ENCODE data around the gene SEC14L5. TPM values are rescaled to one million over a fixed set of nuclear protein-coding genes. Genes with fewer than 3 reads are reported as not detected.

SEC14L5 gene
- total RNA-seq, 1 experiment from 2014 or later, result 2.3 TPM

DNA sequence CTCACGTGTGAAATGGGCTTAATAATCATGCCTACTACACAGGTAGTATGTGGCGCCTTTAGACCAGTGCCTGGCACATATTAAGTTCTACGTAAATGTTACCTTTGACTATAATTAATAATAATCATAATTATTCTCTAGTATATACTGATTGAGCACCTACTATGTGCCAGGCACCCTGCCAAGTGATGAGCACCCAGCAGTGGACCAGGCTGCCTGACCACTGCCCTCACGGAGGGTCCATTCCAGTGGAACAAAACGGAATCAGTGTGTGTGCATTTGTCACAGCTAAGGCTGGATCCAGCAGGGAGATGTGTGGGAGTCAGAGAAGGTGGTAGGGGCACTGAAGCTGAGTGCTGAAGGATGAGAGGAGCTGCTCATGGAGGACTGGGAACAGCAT, 30.5 kb downstream of the SEC14L5 start:
- H3K27me3 Mint-ChIP-seq (ENCODE audit: low read depth), result peaks cover 41% of the 10 kb centered on the region
- no peak overlapping the region for H3K27ac Mint-ChIP-seq
- H3K4me3 Mint-ChIP-seq, result no peak overlapping the region
- DNase-seq (ENCODE audit: low spot score) (no peak), ATAC-seq (no peak)
- TF ChIP-seq, protein P1, sequence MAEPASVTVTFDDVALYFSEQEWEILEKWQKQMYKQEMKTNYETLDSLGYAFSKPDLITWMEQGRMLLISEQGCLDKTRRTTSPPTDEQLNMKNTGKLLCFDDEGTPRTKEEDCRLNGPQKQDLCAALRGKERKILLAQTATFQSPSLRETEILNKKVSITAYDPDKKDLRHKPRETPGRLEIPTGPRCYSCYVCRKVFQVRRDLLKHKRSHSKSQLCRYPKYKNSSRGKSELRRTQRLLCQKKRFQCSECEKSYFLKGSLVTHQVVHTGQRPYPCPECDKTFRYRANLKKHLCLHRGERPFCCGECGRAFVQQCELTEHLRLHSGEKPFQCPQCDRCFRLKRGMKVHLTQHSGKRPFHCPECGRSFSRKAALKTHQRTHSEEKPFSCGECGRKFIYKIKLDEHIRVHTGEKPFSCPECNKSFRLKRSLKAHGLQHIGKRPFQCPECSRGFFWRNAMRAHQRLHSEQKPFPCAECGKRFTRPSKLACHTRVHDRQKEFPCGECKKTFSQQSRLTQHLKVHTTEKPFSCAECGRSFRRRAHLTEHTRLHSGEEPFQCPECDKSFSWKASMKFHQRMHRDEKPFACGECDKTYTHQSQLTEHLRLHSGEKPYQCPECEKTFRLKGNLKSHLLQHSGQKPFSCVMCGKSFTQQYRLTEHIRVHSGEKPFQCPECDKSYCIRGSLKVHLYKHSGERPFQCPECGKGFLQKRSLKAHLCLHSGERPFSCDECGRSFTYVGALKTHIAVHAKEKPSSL (CRISPR knock-in tag; conservative IDR thresholded peaks at IDR 0.05), result no peak
- TF ChIP-seq SMAD4 (CRISPR knock-in tag; IDR thresholded peaks at IDR 0.05), result no peak
- no peak for TF ChIP-seq TP53 (CRISPR knock-in tag; IDR thresholded peaks at IDR 0.05)
- TF ChIP-seq CREB1 (CRISPR knock-in tag; IDR thresholded peaks at IDR 0.05), result no peak
- TF ChIP-seq, protein P2, sequence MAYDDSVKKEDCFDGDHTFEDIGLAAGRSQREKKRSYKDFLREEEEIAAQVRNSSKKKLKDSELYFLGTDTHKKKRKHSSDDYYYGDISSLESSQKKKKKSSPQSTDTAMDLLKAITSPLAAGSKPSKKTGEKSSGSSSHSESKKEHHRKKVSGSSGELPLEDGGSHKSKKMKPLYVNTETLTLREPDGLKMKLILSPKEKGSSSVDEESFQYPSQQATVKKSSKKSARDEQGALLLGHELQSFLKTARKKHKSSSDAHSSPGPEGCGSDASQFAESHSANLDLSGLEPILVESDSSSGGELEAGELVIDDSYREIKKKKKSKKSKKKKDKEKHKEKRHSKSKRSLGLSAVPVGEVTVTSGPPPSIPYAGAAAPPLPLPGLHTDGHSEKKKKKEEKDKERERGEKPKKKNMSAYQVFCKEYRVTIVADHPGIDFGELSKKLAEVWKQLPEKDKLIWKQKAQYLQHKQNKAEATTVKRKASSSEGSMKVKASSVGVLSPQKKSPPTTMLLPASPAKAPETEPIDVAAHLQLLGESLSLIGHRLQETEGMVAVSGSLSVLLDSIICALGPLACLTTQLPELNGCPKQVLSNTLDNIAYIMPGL (CRISPR knock-in tag; IDR thresholded peaks at IDR 0.05), result no peak
- TF ChIP-seq SMAD3 (CRISPR knock-in tag; IDR thresholded peaks at IDR 0.05; ENCODE audit: borderline replicate concordance), result no peak
- TF ChIP-seq, protein P3, sequence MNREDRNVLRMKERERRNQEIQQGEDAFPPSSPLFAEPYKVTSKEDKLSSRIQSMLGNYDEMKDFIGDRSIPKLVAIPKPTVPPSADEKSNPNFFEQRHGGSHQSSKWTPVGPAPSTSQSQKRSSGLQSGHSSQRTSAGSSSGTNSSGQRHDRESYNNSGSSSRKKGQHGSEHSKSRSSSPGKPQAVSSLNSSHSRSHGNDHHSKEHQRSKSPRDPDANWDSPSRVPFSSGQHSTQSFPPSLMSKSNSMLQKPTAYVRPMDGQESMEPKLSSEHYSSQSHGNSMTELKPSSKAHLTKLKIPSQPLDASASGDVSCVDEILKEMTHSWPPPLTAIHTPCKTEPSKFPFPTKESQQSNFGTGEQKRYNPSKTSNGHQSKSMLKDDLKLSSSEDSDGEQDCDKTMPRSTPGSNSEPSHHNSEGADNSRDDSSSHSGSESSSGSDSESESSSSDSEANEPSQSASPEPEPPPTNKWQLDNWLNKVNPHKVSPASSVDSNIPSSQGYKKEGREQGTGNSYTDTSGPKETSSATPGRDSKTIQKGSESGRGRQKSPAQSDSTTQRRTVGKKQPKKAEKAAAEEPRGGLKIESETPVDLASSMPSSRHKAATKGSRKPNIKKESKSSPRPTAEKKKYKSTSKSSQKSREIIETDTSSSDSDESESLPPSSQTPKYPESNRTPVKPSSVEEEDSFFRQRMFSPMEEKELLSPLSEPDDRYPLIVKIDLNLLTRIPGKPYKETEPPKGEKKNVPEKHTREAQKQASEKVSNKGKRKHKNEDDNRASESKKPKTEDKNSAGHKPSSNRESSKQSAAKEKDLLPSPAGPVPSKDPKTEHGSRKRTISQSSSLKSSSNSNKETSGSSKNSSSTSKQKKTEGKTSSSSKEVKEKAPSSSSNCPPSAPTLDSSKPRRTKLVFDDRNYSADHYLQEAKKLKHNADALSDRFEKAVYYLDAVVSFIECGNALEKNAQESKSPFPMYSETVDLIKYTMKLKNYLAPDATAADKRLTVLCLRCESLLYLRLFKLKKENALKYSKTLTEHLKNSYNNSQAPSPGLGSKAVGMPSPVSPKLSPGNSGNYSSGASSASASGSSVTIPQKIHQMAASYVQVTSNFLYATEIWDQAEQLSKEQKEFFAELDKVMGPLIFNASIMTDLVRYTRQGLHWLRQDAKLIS (CRISPR knock-in tag; IDR thresholded peaks at IDR 0.05; ENCODE audit: borderline replicate concordance), result no peak
- no peak for TF ChIP-seq NFYB (CRISPR knock-in tag; conservative IDR thresholded peaks at IDR 0.05; ENCODE audit: low read depth)
- TF ChIP-seq ELF4 (CRISPR knock-in tag; IDR thresholded peaks at IDR 0.05; ENCODE audit: low read depth), result no peak
- no peak for TF ChIP-seq ZNF416 (CRISPR knock-in tag; IDR thresholded peaks at IDR 0.05)
- TF ChIP-seq, protein P4, sequence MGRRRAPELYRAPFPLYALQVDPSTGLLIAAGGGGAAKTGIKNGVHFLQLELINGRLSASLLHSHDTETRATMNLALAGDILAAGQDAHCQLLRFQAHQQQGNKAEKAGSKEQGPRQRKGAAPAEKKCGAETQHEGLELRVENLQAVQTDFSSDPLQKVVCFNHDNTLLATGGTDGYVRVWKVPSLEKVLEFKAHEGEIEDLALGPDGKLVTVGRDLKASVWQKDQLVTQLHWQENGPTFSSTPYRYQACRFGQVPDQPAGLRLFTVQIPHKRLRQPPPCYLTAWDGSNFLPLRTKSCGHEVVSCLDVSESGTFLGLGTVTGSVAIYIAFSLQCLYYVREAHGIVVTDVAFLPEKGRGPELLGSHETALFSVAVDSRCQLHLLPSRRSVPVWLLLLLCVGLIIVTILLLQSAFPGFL (CRISPR knock-in tag; IDR thresholded peaks at IDR 0.05; ENCODE audit: borderline replicate concordance), result no peak
- TF ChIP-seq, protein P5, sequence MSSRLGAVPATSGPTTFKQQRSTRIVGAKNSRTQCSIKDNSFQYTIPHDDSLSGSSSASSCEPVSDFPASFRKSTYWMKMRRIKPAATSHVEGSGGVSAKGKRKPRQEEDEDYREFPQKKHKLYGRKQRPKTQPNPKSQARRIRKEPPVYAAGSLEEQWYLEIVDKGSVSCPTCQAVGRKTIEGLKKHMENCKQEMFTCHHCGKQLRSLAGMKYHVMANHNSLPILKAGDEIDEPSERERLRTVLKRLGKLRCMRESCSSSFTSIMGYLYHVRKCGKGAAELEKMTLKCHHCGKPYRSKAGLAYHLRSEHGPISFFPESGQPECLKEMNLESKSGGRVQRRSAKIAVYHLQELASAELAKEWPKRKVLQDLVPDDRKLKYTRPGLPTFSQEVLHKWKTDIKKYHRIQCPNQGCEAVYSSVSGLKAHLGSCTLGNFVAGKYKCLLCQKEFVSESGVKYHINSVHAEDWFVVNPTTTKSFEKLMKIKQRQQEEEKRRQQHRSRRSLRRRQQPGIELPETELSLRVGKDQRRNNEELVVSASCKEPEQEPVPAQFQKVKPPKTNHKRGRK (CRISPR knock-in tag; IDR thresholded peaks at IDR 0.05; ENCODE audit: borderline replicate concordance), result no peak
- ChIA-PET POLR2A (no interaction called here), CTCF (interaction anchor here (1.0 kb wide), 1 partner anchor 32 kb away, joined by 3 read pairs; no protein-coding TSS in a partner anchor)
- H3K4me1 Mint-ChIP-seq, result no peaks in the 10 kb centered on the region
- no peaks in the 10 kb centered on the region for H3K36me3 Mint-ChIP-seq
- H3K9me3 Mint-ChIP-seq, result peaks cover 8% of the 10 kb centered on the region

DNA sequence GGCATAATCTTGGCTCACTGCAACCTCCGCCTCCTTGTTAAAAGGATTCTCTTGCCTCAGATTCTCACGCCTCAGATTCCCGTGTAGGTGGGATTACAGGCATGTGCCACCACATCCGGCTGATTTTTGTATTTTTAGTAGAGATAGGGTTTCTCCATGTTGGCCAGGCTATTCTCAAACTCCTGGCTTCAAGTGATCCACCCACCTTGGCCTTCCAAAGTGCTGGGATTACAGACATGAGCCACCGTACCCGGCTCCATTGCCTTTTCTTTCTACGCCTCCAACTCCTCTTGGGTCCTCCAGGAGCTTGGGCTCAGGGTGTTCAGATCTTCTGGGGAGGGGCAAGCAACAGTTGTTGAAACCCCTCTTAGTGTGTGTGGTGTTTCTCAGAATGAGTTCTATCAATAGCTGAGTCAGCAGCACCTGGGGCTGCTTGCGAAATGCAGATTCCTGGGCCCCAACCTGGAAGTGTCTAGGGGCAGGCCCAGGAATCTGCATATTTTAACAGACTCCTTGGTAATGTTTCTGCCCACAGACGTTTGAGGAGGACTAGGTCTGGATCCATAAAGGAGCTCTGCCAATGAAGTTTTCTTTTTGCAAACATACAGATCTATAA, 31.4 kb downstream of the SEC14L5 start:
- ChIA-PET CTCF (interaction anchor here (1.0 kb wide), 1 partner anchor 31 kb away, joined by 3 read pairs; no protein-coding TSS in a partner anchor), POLR2A (no interaction called here)
- Mint-ChIP-seq H3K4me3 (no peak overlapping the region), H3K27me3 (ENCODE audit: low read depth) (peaks cover 41% of the 10 kb centered on the region), H3K4me1 (no peaks in the 10 kb centered on the region), H3K9me3 (0 out of 2 replicates have a peak, but pooled peaks cover 6% of the 10 kb centered on the region), H3K27ac (no peak overlapping the region), H3K36me3 (no peaks in the 10 kb centered on the region)
- DNase-seq (ENCODE audit: low spot score) (no peak), ATAC-seq (no peak)
- TF ChIP-seq ATF1 (CRISPR knock-in tag; IDR thresholded peaks at IDR 0.05), result no peak
- TF ChIP-seq, protein P6, sequence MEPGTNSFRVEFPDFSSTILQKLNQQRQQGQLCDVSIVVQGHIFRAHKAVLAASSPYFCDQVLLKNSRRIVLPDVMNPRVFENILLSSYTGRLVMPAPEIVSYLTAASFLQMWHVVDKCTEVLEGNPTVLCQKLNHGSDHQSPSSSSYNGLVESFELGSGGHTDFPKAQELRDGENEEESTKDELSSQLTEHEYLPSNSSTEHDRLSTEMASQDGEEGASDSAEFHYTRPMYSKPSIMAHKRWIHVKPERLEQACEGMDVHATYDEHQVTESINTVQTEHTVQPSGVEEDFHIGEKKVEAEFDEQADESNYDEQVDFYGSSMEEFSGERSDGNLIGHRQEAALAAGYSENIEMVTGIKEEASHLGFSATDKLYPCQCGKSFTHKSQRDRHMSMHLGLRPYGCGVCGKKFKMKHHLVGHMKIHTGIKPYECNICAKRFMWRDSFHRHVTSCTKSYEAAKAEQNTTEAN (CRISPR knock-in tag; IDR thresholded peaks at IDR 0.05), result no peak
